GM12878 (cell line): Measurements from ENCODE around the gene FCGBP. TPM values are rescaled to one million over a fixed set of nuclear protein-coding genes. Genes with fewer than 3 reads are reported as not detected.

Experiments
- ATAC-seq: fragments of 200-7000 bp; cut with Tn5 transposase; 3 replicates; pipeline ENCODE4 v1.9.1; 2020; ENCODE audit warnings: mild to moderate bottlenecking, moderate library complexity
- BruUV-seq: library from RNA; stranded (reverse); fragments of 400-500 nt; replicated peaks from 2 replicates; lab custom pipeline; 2021; lab: Mats Ljungman, UMichigan
- CTCF ChIA-PET: fragments of 300-600 bp; sonication (Branson Sonifier 250); formaldehyde crosslinking; extraction: SDS; loops from one replicate; lab custom pipeline; 2021; ENCODE audit warnings: inconsistent platforms; lab: Yijun Ruan, JAX
- POLR2A ChIA-PET: fragments of 350-600 bp; formaldehyde crosslinking; extraction: SDS; loops from one replicate; lab custom pipeline; 2021; ENCODE audit warnings: inconsistent platforms; lab: Charles Lee
- RAD21 ChIA-PET: fragments of 300-600 bp; sonication (Branson Sonifier 250); formaldehyde crosslinking; loops from one replicate; lab custom pipeline; 2023; ENCODE audit warnings: antibody characterized with exemption; ENCODE audit not compliant: unreplicated experiment; lab: Charles Lee
- SMC1A ChIA-PET: fragments of 300-600 bp; sonication (Branson Sonifier 250); formaldehyde crosslinking; loops from one replicate; lab custom pipeline; 2023; ENCODE audit not compliant: unreplicated experiment, uncharacterized antibody; lab: Charles Lee
- DNase-seq: peaks from one replicate; pipeline ENCODE4 v3.0.0-alpha.2; 2011; ENCODE audit warnings: low read depth, low spot score
- FAIRE-seq: peaks from 3 replicates; lab custom pipeline; 2011; peaks lifted over from hg19 to GRCh38; lab: Jason Lieb, UNC
- H2AFZ ChIP-seq: 2 replicates; pipeline ENCODE4 v1.6.0; 2011; ENCODE audit warnings: low read depth, low read length, control low read depth; ENCODE audit not compliant: control insufficient read depth
- H3K27ac ChIP-seq: 2 replicates; pipeline ENCODE4 v1.5.1; 2011; ENCODE audit warnings: control low read depth; ENCODE audit not compliant: control insufficient read depth, insufficient read depth
- H3K27me3 ChIP-seq, 2 experiments: replicated peaks in 1 of 2; 2 replicates each; pipeline versions ENCODE4 v1.6.0 to v1.6.1; 2011; ENCODE audit warnings: low read length in 1 of 2; ENCODE audit not compliant: control insufficient read depth in 2 of 2, insufficient read depth in 2 of 2
- H3K36me3 ChIP-seq, 2 experiments: 2 replicates each; pipeline ENCODE4 v1.5.1; 2011; ENCODE audit warnings: low read length in 1 of 2; ENCODE audit not compliant: control insufficient read depth in 2 of 2, insufficient read depth in 2 of 2
- H3K4me1 ChIP-seq: 2 replicates; pipeline ENCODE4 v1.6.1; 2011; ENCODE audit warnings: mild to moderate bottlenecking, low read length, moderate library complexity, mixed read lengths; ENCODE audit not compliant: control insufficient read depth, insufficient read depth
- H3K4me2 ChIP-seq: 2 replicates; pipeline ENCODE4 v1.6.0; 2011; ENCODE audit warnings: control low read depth; ENCODE audit not compliant: control insufficient read depth, insufficient read depth
- H3K4me3 ChIP-seq: fragments of 200-600 bp; sonication (generic); 2 replicates; pipeline ENCODE4 v1.5.1; 2016
- H3K79me2 ChIP-seq: 2 replicates; pipeline ENCODE4 v1.6.0; 2011; ENCODE audit warnings: low read length; ENCODE audit not compliant: control insufficient read depth, insufficient read depth
- H3K9ac ChIP-seq: 2 replicates; pipeline ENCODE4 v1.8.0; 2011; ENCODE audit warnings: low read length, control low read depth, mixed read lengths; ENCODE audit not compliant: control insufficient read depth, insufficient read depth
- H3K9me3 ChIP-seq: replicated peaks from 3 replicates; pipeline ENCODE4 v1.5.1; 2011; ENCODE audit warnings: mild to moderate bottlenecking, low read length; ENCODE audit not compliant: control insufficient read depth, insufficient read depth
- H4K20me1 ChIP-seq: 2 replicates; pipeline ENCODE4 v1.6.0; 2011; ENCODE audit not compliant: control insufficient read depth, insufficient read depth
- BRCA1 ChIP-seq: IDR thresholded peaks from 2 replicates; pipeline ENCODE4 v1.6.1; 2011; ENCODE audit warnings: low read depth, low read length, improper control_type of control experiment
- JUND ChIP-seq: IDR thresholded peaks from 2 replicates; pipeline ENCODE4 v1.6.1; 2012; ENCODE audit warnings: low read depth, mild to moderate bottlenecking, low read length, improper control_type of control experiment, moderate library complexity
- NRF1 ChIP-seq: conservative IDR thresholded peaks from 2 replicates; pipeline ENCODE4 v1.6.1; 2011; ENCODE audit warnings: mild to moderate bottlenecking, low read depth, low read length, improper control_type of control experiment
- SMAD1 ChIP-seq: fragments of 450-650 bp; IDR thresholded peaks from 2 replicates; pipeline ENCODE4 v1.6.1; 2018; ENCODE audit warnings: mild to moderate bottlenecking, low read depth; ENCODE audit not compliant: partially characterized antibody
- SP1 ChIP-seq: IDR thresholded peaks from one replicate; pipeline ENCODE4 v1.6.1; 2011; ENCODE audit warnings: low read depth, low read length
- WRNIP1 ChIP-seq: IDR thresholded peaks from 2 replicates; pipeline ENCODE4 v1.6.1; 2011; ENCODE audit warnings: low read depth, low read length, improper control_type of control experiment, borderline replicate concordance
- ZNF217 ChIP-seq: fragments of 450-650 bp; IDR thresholded peaks from 2 replicates; pipeline ENCODE4 v1.6.1; 2017; ENCODE audit warnings: antibody characterized with exemption, mild to moderate bottlenecking
- WGBS: methylation state at CpG from one replicate; pipeline ENCODE4 v1.1.6; 2016; ENCODE audit warnings: low lambda C conversion rate; ENCODE audit not compliant: insufficient replicate concordance, insufficient coverage; ENCODE audit errors: missing lambda C conversion rate; 5-methylcytosine and 5-hydroxymethylcytosine counted together
- in situ Hi-C: fragments of 300-500 bp; cut with MboI; formaldehyde crosslinking; loops from 9 replicates; pipeline ENCODE4 v1.14.3; 2018; ENCODE audit warnings: mixed read lengths
- intact Hi-C: fragments of 100-400 bp; cut with micrococcal nuclease; formaldehyde crosslinking; loops from one replicate; pipeline ENCODE4 v1.14.2; 2022; ENCODE audit not compliant: unreplicated experiment
- polyA plus RNA-seq, 11 experiments: library from polyadenylated mRNA; depleted of rRNA in 4 of 11; unstranded in 6 of 11; stranded (reverse) in 5 of 11; fragments of >200 nt; fragmentation: Nextera tagmentation in 4 of 11; fragmentation: Illumina TruSeq in 1 of 11; extraction: Ambion mirVana in 4 of 11; extraction: Trizol in 1 of 11; gene quantifications; 1 replicate in 1 of 11; 2 replicates in 10 of 11; pipeline versions ENCODE4 v1.2.1 to v1.2.3, GENCODE V29; 2011 to 2016; ENCODE audit warnings: inconsistent platforms in 2 of 11, missing spikeins in 2 of 11, low read depth in 1 of 11
- total RNA-seq, 4 experiments: library from RNA; depleted of rRNA in 3 of 4; stranded (reverse); fragments of >200 nt in 3 of 4; fragmentation: Illumina TruSeq in 1 of 4; extraction: Trizol in 1 of 4; gene quantifications; 2 replicates each; pipeline versions ENCODE4 v1.2.1 to v1.2.3, GENCODE V29; 2013 to 2021
- TF ChIP-seq, protein P1 (sequence below): IDR thresholded peaks from 2 replicates; pipeline ENCODE4 v1.6.1; 2012; ENCODE audit warnings: low read length, inconsistent platforms

FCGBP gene
- total and polyA plus RNA-seq, 10 of the 15 experiments (the other 5 are each of a cell fraction or from before 2014, with no cell fraction given): 0.02 to 3.2 (median 0.37) TPM; not detected in 2

- no peaks in the 10 kb centered on the region for H3K36me3 ChIP-seq
- no peak overlapping the region for H3K4me3 ChIP-seq
- no peaks in the 10 kb centered on the region for H3K27me3 ChIP-seq
- no peak overlapping the region for H2AFZ ChIP-seq
- no peaks in the 10 kb centered on the region for H3K79me2 ChIP-seq
- FAIRE-seq (no peak), ATAC-seq (no peak), DNase-seq (no peak)
- H3K9ac ChIP-seq: no peak overlapping the region
- H3K9me3 ChIP-seq: no peaks in the 10 kb centered on the region; the same call in 2 of the 3 replicates
- no peak overlapping the region for H3K4me2 ChIP-seq
- H3K4me1 ChIP-seq: peaks cover 23% of the 10 kb centered on the region
- intact Hi-C loops (no loop called here), in situ Hi-C loops (no loop called here)
- BruUV-seq: no TSS peak
- TF ChIP-seq SP1 (no peak), WRNIP1 (no peak), ZNF217 (no peak), NRF1 (no peak), JUND (no peak), BRCA1 (no peak), SMAD1 (no peak)
- TF ChIP-seq, protein P1, sequence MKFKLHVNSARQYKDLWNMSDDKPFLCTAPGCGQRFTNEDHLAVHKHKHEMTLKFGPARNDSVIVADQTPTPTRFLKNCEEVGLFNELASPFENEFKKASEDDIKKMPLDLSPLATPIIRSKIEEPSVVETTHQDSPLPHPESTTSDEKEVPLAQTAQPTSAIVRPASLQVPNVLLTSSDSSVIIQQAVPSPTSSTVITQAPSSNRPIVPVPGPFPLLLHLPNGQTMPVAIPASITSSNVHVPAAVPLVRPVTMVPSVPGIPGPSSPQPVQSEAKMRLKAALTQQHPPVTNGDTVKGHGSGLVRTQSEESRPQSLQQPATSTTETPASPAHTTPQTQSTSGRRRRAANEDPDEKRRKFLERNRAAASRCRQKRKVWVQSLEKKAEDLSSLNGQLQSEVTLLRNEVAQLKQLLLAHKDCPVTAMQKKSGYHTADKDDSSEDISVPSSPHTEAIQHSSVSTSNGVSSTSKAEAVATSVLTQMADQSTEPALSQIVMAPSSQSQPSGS: no peak
- H4K20me1 ChIP-seq: no peaks in the 10 kb centered on the region
- WGBS: 79% methylated on average over 5 of the region's 5 CpGs
- ChIA-PET SMC1A (interaction anchor here (1.1 to 3.7 kb wide), 4 partner anchors 16 to 35 kb away, joined by 3 to 46 read pairs (median 5); partner anchors contain the start of gene PSMC4), RAD21 (interaction anchor here (0.6 to 4.1 kb wide), 2 partner anchors 35 to 204 kb away, joined by 3 to 52 read pairs; partner anchors contain the start of gene PSMC4), POLR2A (interaction anchor here (3.0 kb wide), 1 partner anchor 18 kb away, joined by 18 read pairs; no protein-coding TSS in a partner anchor), CTCF (interaction anchor here (1.0 to 3.8 kb wide), 2 partner anchors 25 to 35 kb away, joined by 3 to 43 read pairs; partner anchors contain the start of gene PSMC4)
- H3K27ac ChIP-seq: no peak overlapping the region
These were observed 879 bp upstream of the FCGBP start for GRCh38 chr19:39935364-39935661.
